Erythroblast (primary cell): ENCODE results near the gene OR5AN1.
"Not testable (repeated sequence)": the region's sequence is repeated elsewhere in the genome, so short reads cannot be mapped to it uniquely, and the experiment has no call there.

Source experiments
- DNase-seq, 2 experiments: peaks; one replicate each; lab custom pipeline; 2025; lab: John Stamatoyannopoulos, UW
- GATA1 ChIP-seq: IDR thresholded peaks from 2 replicates; pipeline ENCODE4 v1.6.1; 2011; ENCODE audit warnings: low read depth, mild to moderate bottlenecking, control low read depth, low read length, moderate library complexity
- POLR2A ChIP-seq: IDR thresholded peaks from 2 replicates; pipeline ENCODE4 v1.6.1; 2011; ENCODE audit warnings: mild to moderate bottlenecking, low read length

OR5AN1 gene

DNA sequence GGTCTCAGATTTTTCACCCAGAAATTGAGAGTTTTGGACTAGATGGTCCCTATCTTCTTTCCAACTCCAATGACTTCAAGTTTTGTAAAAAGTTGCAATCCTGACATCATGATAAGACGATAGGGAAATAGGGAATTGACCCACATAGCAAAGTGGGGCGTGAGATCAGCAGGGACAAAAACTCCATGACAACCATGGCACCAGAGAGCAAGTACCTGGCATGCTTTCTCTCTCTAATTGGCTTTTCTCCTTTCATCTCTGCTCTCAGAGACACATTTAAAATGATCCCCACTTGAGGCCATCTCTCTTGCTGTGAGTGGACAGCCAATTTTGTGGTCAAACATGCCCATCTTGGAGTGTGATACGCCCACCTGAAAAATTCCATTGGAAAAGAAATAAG is at the start of gene OR5AN1:
Gene OR5AN1 (plus strand): TSS at position 301 of the 400 bp plus-strand sequence. CDS start 5,564 bp downstream, outside the sequence.
- no peak for TF ChIP-seq GATA1
- TF ChIP-seq POLR2A = no peak
- no peak for DNase-seq

DNA sequence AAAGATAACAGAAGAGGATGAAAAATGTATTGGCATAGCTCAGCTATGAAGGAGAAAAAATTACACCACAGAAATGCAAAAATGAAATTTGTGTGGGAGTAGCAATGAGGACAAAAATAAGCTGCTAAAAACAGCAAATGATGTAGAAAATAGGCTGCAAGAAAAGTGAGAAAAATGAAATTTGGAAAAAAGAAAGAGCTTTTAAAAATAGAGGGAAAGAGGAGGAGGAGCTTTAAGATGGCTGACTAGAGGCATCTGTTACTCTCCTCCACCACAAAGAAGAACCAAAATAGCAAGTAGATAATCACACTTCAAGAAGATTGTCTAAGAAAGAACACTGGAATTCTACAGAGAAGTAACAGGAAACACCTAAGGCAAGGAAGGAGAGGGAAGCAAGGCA is 23.7 kb upstream of the OR5AN1 start:
- no peak for TF ChIP-seq POLR2A
- TF ChIP-seq GATA1 = no peak
- no peak for DNase-seq

- no peak for TF ChIP-seq POLR2A
- no peak for TF ChIP-seq GATA1
- no peak for DNase-seq
Measured at GRCh38 chr11:59336176-59336575, 22.5 kb upstream of the OR5AN1 start.

DNA sequence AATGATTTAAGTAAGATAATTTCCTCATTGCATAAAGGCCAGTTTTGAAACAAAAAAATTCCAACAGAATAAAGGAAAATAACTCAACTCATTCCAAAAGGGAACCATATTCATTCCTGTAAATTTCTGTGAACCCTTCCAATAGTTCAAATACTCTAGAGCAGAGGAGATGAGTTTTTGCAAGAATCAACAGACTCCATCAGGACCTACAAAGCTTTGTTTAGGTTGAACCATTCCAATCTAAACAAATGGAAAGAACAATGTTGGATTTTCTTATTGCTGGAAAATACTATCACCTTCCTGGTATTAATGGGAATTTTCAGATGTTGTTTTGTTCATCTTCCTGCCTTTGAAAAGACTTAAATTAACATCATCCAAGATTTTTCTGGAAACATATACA is 21.8 kb upstream of the OR5AN1 start:
- no peak for TF ChIP-seq GATA1
- no peak for TF ChIP-seq POLR2A
- no peak for DNase-seq

GRCh38 chr11:59349657-59350056 is 9.0 kb upstream of the OR5AN1 start:
- DNase-seq = not testable (repeated sequence)

DNA sequence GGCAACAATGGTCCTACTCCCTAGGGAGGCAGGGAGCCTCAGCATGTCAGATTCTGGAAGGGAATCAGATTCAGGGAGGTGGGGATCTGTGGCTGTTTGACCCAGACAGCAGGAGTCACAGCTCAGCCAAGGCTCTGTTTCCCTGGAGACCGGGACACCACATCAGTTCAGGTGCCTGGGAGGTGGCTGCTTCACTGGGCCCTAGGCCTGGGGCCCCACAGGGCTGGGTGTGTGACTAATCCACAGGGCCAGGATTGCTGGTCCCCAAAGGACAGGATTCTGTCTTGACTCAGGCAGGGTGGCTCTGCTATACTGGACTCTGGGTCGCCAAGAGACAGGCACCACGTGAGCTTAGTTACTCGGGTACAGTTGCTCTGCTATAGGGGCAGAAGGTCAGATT is 3.5 kb upstream of the OR5AN1 start:
- TF ChIP-seq POLR2A (no peak), GATA1 (no peak)
- no peak for DNase-seq

- TF ChIP-seq POLR2A (no peak), GATA1 (no peak)
- no peak for DNase-seq
Measured at GRCh38 chr11:59356561-59356960, 2.1 kb upstream of the OR5AN1 start.

- no peak for DNase-seq
- TF ChIP-seq GATA1 = no peak
- TF ChIP-seq POLR2A = no peak
Measured at GRCh38 chr11:59358020-59358419, 675 bp upstream of the OR5AN1 start.

GRCh38 chr11:59365232-59366018 is 6.7 kb downstream of the OR5AN1 start:
- no peak for TF ChIP-seq POLR2A
- no peak for TF ChIP-seq GATA1

GRCh38 chr11:59368238-59369022 is 9.7 kb downstream of the OR5AN1 start:
- no peak for DNase-seq
- TF ChIP-seq POLR2A = no peak
- no peak for TF ChIP-seq GATA1

More at GRCh38 chr11:59365232-59366018, 6.7 kb downstream of the OR5AN1 start:
- no peak for DNase-seq

DNA sequence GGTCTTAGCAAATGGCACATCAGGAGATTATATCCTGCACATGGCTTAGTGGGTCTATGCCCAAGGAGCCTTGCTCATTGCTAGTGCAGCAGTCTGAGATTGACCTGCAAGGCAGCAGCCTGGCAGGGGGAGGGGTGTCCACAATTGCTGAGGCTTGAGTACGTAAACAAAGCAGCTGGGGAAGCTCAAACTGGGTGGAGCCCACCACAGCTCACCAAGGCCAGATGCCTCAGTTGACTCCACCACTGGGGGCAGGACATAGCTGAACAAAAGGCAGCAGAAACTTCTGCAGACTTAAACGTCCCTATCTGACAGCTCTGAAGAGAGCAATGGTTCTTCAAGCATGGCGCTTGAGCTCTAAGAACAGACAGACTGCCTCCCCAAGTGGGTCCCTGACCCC is 13.6 kb downstream of the OR5AN1 start:
- DNase-seq = not testable (repeated sequence)

GRCh38 chr11:59380263-59381059 is 21.8 kb downstream of the OR5AN1 start:
- no peak for TF ChIP-seq GATA1
- no peak for DNase-seq

- no peak for DNase-seq
- TF ChIP-seq GATA1 = no peak
- no peak for TF ChIP-seq POLR2A
Measured at GRCh38 chr11:59394186-59394585, 35.5 kb downstream of the OR5AN1 start.

DNA sequence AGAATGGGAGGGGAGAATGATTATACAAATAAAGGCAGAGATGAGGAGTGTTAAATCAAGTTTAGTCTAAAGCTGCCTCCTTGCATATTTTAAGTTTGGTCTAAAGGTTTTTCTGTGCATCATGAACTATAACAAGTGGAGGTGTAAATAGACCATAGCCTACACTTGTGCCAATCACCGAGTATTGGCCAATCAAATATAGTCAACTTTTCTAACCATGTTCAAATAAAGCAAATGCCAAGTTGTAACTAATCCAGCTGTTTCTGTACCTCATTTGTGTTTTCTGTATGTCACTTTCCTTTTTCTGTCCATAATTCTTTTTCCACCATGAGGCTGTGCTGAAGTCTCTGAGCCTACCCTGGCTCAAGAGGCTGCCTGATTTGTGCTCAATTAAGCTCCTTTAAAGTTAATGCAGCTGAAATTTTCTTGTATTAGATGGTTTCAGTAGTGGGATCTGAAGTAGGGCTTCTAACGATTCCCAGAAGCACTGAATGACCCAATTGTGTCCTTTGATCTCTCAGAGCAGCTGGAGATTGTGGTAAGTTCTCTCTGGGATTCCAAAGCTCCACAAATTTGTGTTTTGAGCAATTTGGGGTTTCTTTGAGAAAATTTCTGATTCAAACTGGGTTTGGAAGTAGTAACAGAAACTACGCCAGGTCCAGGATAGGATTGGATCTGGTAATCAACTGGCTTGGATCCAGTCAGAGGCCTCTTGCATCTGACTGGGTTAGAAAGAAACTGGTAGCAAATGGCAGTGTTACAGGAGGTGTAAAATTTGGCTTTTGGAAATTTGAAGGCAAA is 42.0 kb downstream of the OR5AN1 start:
- no peak for DNase-seq
- no peak for TF ChIP-seq POLR2A
- no peak for TF ChIP-seq GATA1
